Measurements from ENCODE around the gene MYO3A. TPM values are rescaled to one million over a fixed set of nuclear protein-coding genes. Genes with fewer than 3 reads are reported as not detected.

The MYO3A gene
- total RNA-seq, 4 donors from 2014 or later: 0.17 to 0.19 TPM; not detected in 2

GRCh38 chr10:25902002-25902401 lies 32.0 kb upstream of the MYO3A start:
- no peak for TF ChIP-seq CTCF (IDR thresholded peaks at IDR 0.05; ENCODE audit: low read depth)

- no peak for TF ChIP-seq CTCF (IDR thresholded peaks at IDR 0.05; ENCODE audit: low read depth)
Measured at GRCh38 chr10:25907261-25907660, 26.8 kb upstream of the MYO3A start.

- TF ChIP-seq CTCF (IDR thresholded peaks at IDR 0.05; ENCODE audit: low read depth): no peak
Measured at GRCh38 chr10:25912866-25913265, 21.2 kb upstream of the MYO3A start.

GRCh38 chr10:25914776-25915175 lies 19.3 kb upstream of the MYO3A start:
- no peak for TF ChIP-seq CTCF (IDR thresholded peaks at IDR 0.05; ENCODE audit: low read depth)

GRCh38 chr10:25934621-25935139 lies 651 bp downstream of the MYO3A start:
- TF ChIP-seq CTCF (IDR thresholded peaks at IDR 0.05; ENCODE audit: low read depth): no peak

- no peak for TF ChIP-seq CTCF (IDR thresholded peaks at IDR 0.05; ENCODE audit: low read depth)
Measured at GRCh38 chr10:25938405-25938804, 4.4 kb downstream of the MYO3A start.

- TF ChIP-seq CTCF (IDR thresholded peaks at IDR 0.05; ENCODE audit: low read depth): no peak
Measured at GRCh38 chr10:25944771-25945170, 10.7 kb downstream of the MYO3A start.

All from subcutaneous adipose tissue (tissue), 4 donors.